Neural progenitor cell (in vitro differentiated cells): Measurements from ENCODE around the gene RPSA. TPM values are rescaled to one million over a fixed set of nuclear protein-coding genes. Genes with fewer than 3 reads are reported as not detected.
"Not testable (repeated sequence)": the region's sequence is repeated elsewhere in the genome, so short reads cannot be mapped to it uniquely, and the experiment has no call there.

ENCODE experiments used
- DNase-seq: peaks from one replicate; pipeline ENCODE4 v3.0.0-alpha.2; 2016; ENCODE audit warnings: low spot score
- H2AFZ ChIP-seq: fragments of 200-600 bp; sonication (generic); replicated peaks from 2 replicates; pipeline ENCODE4 v1.6.1; 2016; ENCODE audit warnings: antibody characterized with exemption
- H3F3A ChIP-seq: fragments of 200-600 bp; sonication (generic); 2 replicates; pipeline ENCODE4 v1.6.1; 2016; ENCODE audit warnings: antibody characterized with exemption, low read depth
- H3K27ac ChIP-seq: fragments of 200-600 bp; sonication (generic); 2 replicates; pipeline ENCODE4 v1.5.1; 2016; ENCODE audit warnings: mild to moderate bottlenecking
- H3K27me3 ChIP-seq: fragments of 200-600 bp; sonication (generic); 2 replicates; pipeline ENCODE4 v1.6.1; 2016; ENCODE audit warnings: mild to moderate bottlenecking, moderate library complexity
- H3K36me3 ChIP-seq: fragments of 200-600 bp; sonication (generic); 2 replicates; pipeline ENCODE4 v1.5.1; 2016
- H3K4me1 ChIP-seq: fragments of 200-600 bp; sonication (generic); 2 replicates; pipeline ENCODE4 v1.6.1; 2016; ENCODE audit warnings: mixed run types
- H3K4me2 ChIP-seq: fragments of 200-600 bp; sonication (generic); 2 replicates; pipeline ENCODE4 v1.6.1; 2016
- H3K4me3 ChIP-seq: fragments of 200-600 bp; sonication (generic); 2 replicates; pipeline ENCODE4 v1.5.1; 2016
- H3K79me2 ChIP-seq: fragments of 200-600 bp; sonication (generic); 2 replicates; pipeline ENCODE4 v1.6.1; 2016; ENCODE audit warnings: low read depth
- H3K9ac ChIP-seq: fragments of 200-600 bp; sonication (generic); 2 replicates; pipeline ENCODE4 v1.6.1; 2016
- H3K9me3 ChIP-seq: fragments of 200-600 bp; sonication (generic); 2 replicates; pipeline ENCODE4 v1.5.1; 2016; ENCODE audit warnings: low read depth
- H4K20me1 ChIP-seq: fragments of 200-600 bp; sonication (generic); 2 replicates; pipeline ENCODE4 v1.6.1; 2016; ENCODE audit warnings: low read depth
- H3K27ac Mint-ChIP-seq: 3 replicates; pipeline ENCODE4 v1.8.0; 2021; ENCODE audit warnings: mixed read lengths
- H3K27me3 Mint-ChIP-seq: 2 replicates; pipeline ENCODE4 v1.8.0; 2022; ENCODE audit warnings: low read depth, mild to moderate bottlenecking, inconsistent platforms, moderate library complexity, mixed read lengths; ENCODE audit not compliant: insufficient read depth
- H3K36me3 Mint-ChIP-seq: 3 replicates; pipeline ENCODE4 v1.8.0; 2021; ENCODE audit warnings: mixed read lengths
- H3K4me1 Mint-ChIP-seq: 3 replicates; pipeline ENCODE4 v1.8.0; 2021; ENCODE audit warnings: mixed read lengths
- H3K4me3 Mint-ChIP-seq: 3 replicates; pipeline ENCODE4 v1.8.0; 2021; ENCODE audit warnings: mild to moderate bottlenecking, moderate library complexity, mixed read lengths
- H3K9me3 Mint-ChIP-seq: 3 replicates; pipeline ENCODE4 v1.8.0; 2020; ENCODE audit warnings: mixed read lengths
- CTCF ChIP-seq: fragments of 200-600 bp; sonication (generic); IDR thresholded peaks from 2 replicates; pipeline ENCODE4 v1.5.1; 2017; ENCODE audit warnings: antibody characterized with exemption, mild to moderate bottlenecking
- EZH2 ChIP-seq: fragments of 200-600 bp; sonication (generic); IDR thresholded peaks from 2 replicates; pipeline ENCODE4 v1.6.1; 2017; ENCODE audit warnings: antibody characterized with exemption, mild to moderate bottlenecking, moderate library complexity
- EZH2phosphoT487 ChIP-seq: fragments of 200-600 bp; sonication (generic); IDR thresholded peaks from 2 replicates; pipeline ENCODE4 v1.6.1; 2017; ENCODE audit warnings: antibody characterized with exemption
- total RNA-seq: library from RNA; depleted of rRNA; stranded (reverse); fragments of >200 nt; gene quantifications from 2 replicates; pipeline ENCODE4 v1.2.3, GENCODE V29; 2015; ENCODE audit warnings: low replicate concordance

The RPSA gene
- total RNA-seq, 1 donor from 2014 or later = 2,504 TPM

DNA sequence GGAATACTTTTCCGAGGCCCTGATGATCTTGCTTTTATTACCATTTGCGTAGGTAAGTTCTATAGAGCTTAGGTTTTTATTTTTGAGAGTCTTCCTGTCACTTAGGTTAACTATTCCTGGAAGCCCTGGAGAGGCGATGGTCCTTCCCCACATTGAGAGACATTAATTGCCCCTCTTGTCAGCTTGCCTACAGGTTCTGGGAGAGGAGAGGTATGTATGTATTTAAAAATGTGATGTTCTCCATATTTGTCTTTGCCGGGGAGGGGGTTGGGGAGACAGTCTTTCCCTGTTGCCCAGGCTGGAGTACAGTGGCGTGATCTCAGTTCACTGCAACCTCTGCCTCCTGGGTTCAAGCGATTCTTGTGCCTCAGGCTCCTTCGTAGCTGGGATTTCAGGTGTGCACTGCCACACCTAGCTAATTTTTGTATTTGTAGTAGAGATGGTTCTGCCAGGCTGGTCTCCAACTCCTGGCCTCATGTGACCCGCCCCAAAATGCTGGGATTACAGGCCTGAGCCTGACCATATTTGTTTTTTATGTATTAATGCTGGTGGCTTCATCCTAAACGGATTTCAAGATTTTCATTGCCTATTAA is 6.2 kb downstream of the RPSA start:
- H3K36me3 Mint-ChIP-seq = peaks cover 31% of the 10 kb centered on the region
- peaks cover 77% of the 10 kb centered on the region for H3F3A ChIP-seq
- H3K4me1 Mint-ChIP-seq = peaks cover 10% of the 10 kb centered on the region
- H3K4me1 ChIP-seq = peaks cover 10% of the 10 kb centered on the region
- no peak for TF ChIP-seq EZH2
- no peak for TF ChIP-seq EZH2phosphoT487
- TF ChIP-seq CTCF = no peak
- H4K20me1 ChIP-seq = peaks cover 48% of the 10 kb centered on the region
- no peak overlapping the region for H3K27ac Mint-ChIP-seq
- no peak for DNase-seq
- H3K4me3 Mint-ChIP-seq = no peak overlapping the region
- peaks cover 12% of the 10 kb centered on the region for H3K27me3 Mint-ChIP-seq
- H3K27me3 ChIP-seq = peaks cover 4% of the 10 kb centered on the region
- H3K4me2 ChIP-seq = no peak overlapping the region
- H3K36me3 ChIP-seq = peaks cover 20% of the 10 kb centered on the region
- H2AFZ ChIP-seq = no peak overlapping the region
- no peaks in the 10 kb centered on the region for H3K9me3 ChIP-seq
- no peak overlapping the region for H3K27ac ChIP-seq
- H3K9ac ChIP-seq = no peak overlapping the region
- no peaks in the 10 kb centered on the region for H3K9me3 Mint-ChIP-seq
- peaks cover 27% of the 10 kb centered on the region for H3K79me2 ChIP-seq
- no peak overlapping the region for H3K4me3 ChIP-seq

GRCh38 chr3:39413691-39414420 is 7.3 kb downstream of the RPSA start:
- H3K79me2 ChIP-seq = peaks cover 17% of the 10 kb centered on the region
- peaks cover 14% of the 10 kb centered on the region for H3K4me1 Mint-ChIP-seq
- peak overlapping the region; percentile 63 for H3K27ac ChIP-seq
- H3K27me3 Mint-ChIP-seq = peaks cover 16% of the 10 kb centered on the region
- H2AFZ ChIP-seq = no peak overlapping the region
- H3K4me2 ChIP-seq = no peak overlapping the region
- H3K27me3 ChIP-seq = peaks cover 13% of the 10 kb centered on the region
- H3K4me3 Mint-ChIP-seq = no peak overlapping the region
- peaks cover 12% of the 10 kb centered on the region for H3K36me3 ChIP-seq
- H4K20me1 ChIP-seq = peaks cover 45% of the 10 kb centered on the region
- TF ChIP-seq EZH2 (no peak), EZH2phosphoT487 (no peak), CTCF (no peak)
- no peaks in the 10 kb centered on the region for H3K9me3 Mint-ChIP-seq
- no peaks in the 10 kb centered on the region for H3K9me3 ChIP-seq
- H3K4me3 ChIP-seq = no peak overlapping the region
- peaks cover 76% of the 10 kb centered on the region for H3F3A ChIP-seq
- H3K27ac Mint-ChIP-seq = no peak overlapping the region
- peaks cover 27% of the 10 kb centered on the region for H3K36me3 Mint-ChIP-seq
- no peak for DNase-seq
- H3K4me1 ChIP-seq = peaks cover 7% of the 10 kb centered on the region
- H3K9ac ChIP-seq = no peak overlapping the region

DNA sequence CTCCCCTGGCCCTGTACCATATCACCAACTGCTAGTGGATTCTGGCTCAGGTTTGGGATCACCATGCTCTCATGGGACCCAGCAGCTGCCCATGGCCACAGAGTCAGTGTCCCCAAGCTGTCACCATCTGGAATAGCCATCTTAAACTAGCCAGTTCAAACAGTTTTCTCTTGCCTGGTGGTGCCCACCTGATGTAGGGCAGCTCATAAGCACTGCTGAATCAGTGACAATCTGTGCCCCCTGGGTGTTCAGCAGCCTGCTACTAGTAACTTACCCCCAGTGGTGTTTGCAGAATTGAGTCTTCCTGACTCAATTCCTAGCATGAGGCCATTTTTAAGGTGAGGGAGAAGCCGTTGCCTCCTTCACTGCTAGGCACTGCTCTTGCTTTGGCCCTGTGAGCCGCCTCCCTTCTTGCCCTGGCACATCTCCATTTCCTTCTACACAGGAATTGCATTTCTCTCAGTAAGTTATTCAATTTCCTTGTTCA is 7.9 kb downstream of the RPSA start:
- no peak for DNase-seq
- H3K4me3 Mint-ChIP-seq = no peak overlapping the region
- Histone ChIP-seq H4K20me1 (peaks cover 43% of the 10 kb centered on the region), H3K4me1 (peaks cover 13% of the 10 kb centered on the region), H3K9ac (no peak overlapping the region), H3K79me2 (peaks cover 10% of the 10 kb centered on the region), H3K4me3 (no peak overlapping the region), H3K4me2 (no peak overlapping the region), H3K9me3 (no peaks in the 10 kb centered on the region), H3F3A (peaks cover 79% of the 10 kb centered on the region), H3K36me3 (peaks cover 9% of the 10 kb centered on the region), H3K27ac (peak overlapping the region; percentile 63), H2AFZ (no peak overlapping the region), H3K27me3 (peaks cover 17% of the 10 kb centered on the region)
- no peak for TF ChIP-seq EZH2phosphoT487
- no peak for TF ChIP-seq CTCF
- TF ChIP-seq EZH2 = no peak
- H3K4me1 Mint-ChIP-seq = peaks cover 20% of the 10 kb centered on the region
- H3K36me3 Mint-ChIP-seq = peaks cover 27% of the 10 kb centered on the region
- peaks cover 14% of the 10 kb centered on the region for H3K27me3 Mint-ChIP-seq
- H3K9me3 Mint-ChIP-seq = no peaks in the 10 kb centered on the region
- no peak overlapping the region for H3K27ac Mint-ChIP-seq

- not testable (repeated sequence) for H3K4me2 ChIP-seq, H3K4me3 Mint-ChIP-seq, H3K27ac ChIP-seq, H2AFZ ChIP-seq, H3K36me3 ChIP-seq, DNase-seq, H3K9me3 ChIP-seq, H3K9me3 Mint-ChIP-seq, H3K79me2 ChIP-seq, H3K27ac Mint-ChIP-seq, H3K4me3 ChIP-seq, H3K9ac ChIP-seq
- Mint-ChIP-seq H3K4me1 (peaks cover 18% of the 10 kb centered on the region), H3K27me3 (peaks cover 14% of the 10 kb centered on the region), H3K36me3 (peaks cover 25% of the 10 kb centered on the region)
- Histone ChIP-seq H3F3A (peaks cover 74% of the 10 kb centered on the region), H4K20me1 (peaks cover 35% of the 10 kb centered on the region), H3K27me3 (peaks cover 25% of the 10 kb centered on the region), H3K4me1 (peaks cover 13% of the 10 kb centered on the region)
Measured at GRCh38 chr3:39415302-39415701, 8.8 kb downstream of the RPSA start.
